GM18508 (cell line): ENCODE measurements around the gene ADGRB3.
"Not testable (repeated sequence)": the region's sequence is repeated elsewhere in the genome, so short reads cannot be mapped to it uniquely, and the experiment has no call there.

ENCODE experiments used
- ATAC-seq: cut with Tn5 transposase; IDR thresholded peaks from one replicate; pipeline ENCODE4 v1.9.1; 2021; ENCODE audit warnings: moderate number of reproducible peaks; ENCODE audit not compliant: insufficient read depth, unreplicated experiment

Gene ADGRB3

GRCh38 chr6:69090132-69090531 lies 455.1 kb downstream of the ADGRB3 start:
- no peak for ATAC-seq

- ATAC-seq, result no peak
Measured at GRCh38 chr6:69096681-69097080, 461.6 kb downstream of the ADGRB3 start.

- ATAC-seq, result no peak
Measured at GRCh38 chr6:69097948-69098347, 462.9 kb downstream of the ADGRB3 start.

- no peak for ATAC-seq
Measured at GRCh38 chr6:69098910-69099309, 463.8 kb downstream of the ADGRB3 start.

- no peak for ATAC-seq
Measured at GRCh38 chr6:69100772-69101171, 465.7 kb downstream of the ADGRB3 start.

- ATAC-seq, result no peak
Measured at GRCh38 chr6:69102416-69102815, 467.3 kb downstream of the ADGRB3 start.

- ATAC-seq, result no peak
Measured at GRCh38 chr6:69105288-69105687, 470.2 kb downstream of the ADGRB3 start.

- ATAC-seq, result no peak
Measured at GRCh38 chr6:69106511-69106910, 471.4 kb downstream of the ADGRB3 start.

GRCh38 chr6:69111301-69111700 lies 476.2 kb downstream of the ADGRB3 start:
- no peak for ATAC-seq

- no peak for ATAC-seq
Measured at GRCh38 chr6:69116658-69117057, 481.6 kb downstream of the ADGRB3 start.

- ATAC-seq, result not testable (repeated sequence)
Measured at GRCh38 chr6:69121461-69122406, 486.7 kb downstream of the ADGRB3 start.

GRCh38 chr6:69122407-69122773 lies 487.3 kb downstream of the ADGRB3 start:
- ATAC-seq, result no peak

- no peak for ATAC-seq
Measured at GRCh38 chr6:69128411-69128810, 493.3 kb downstream of the ADGRB3 start.

GRCh38 chr6:69129046-69129445 lies 494.0 kb downstream of the ADGRB3 start:
- no peak for ATAC-seq

GRCh38 chr6:69135927-69136326 lies 500.8 kb downstream of the ADGRB3 start:
- ATAC-seq, result no peak

- ATAC-seq, result no peak
Measured at GRCh38 chr6:69138148-69138547, 503.1 kb downstream of the ADGRB3 start.

- no peak for ATAC-seq
Measured at GRCh38 chr6:69138893-69139494, 503.9 kb downstream of the ADGRB3 start.

- no peak for ATAC-seq
Measured at GRCh38 chr6:69145062-69145461, 510.0 kb downstream of the ADGRB3 start.

- ATAC-seq, result no peak
Measured at GRCh38 chr6:69146385-69146784, 511.3 kb downstream of the ADGRB3 start.

- no peak for ATAC-seq
Measured at GRCh38 chr6:69155467-69155866, 520.4 kb downstream of the ADGRB3 start.

- no peak for ATAC-seq
Measured at GRCh38 chr6:69162811-69163210, 527.7 kb downstream of the ADGRB3 start.
